GM12878 (cell line): Measurements from ENCODE around the gene IGSF1. TPM values are rescaled to one million over a fixed set of nuclear protein-coding genes. Genes with fewer than 3 reads are reported as not detected.

Experiments
- ATAC-seq: fragments of 200-7000 bp; cut with Tn5 transposase; 3 replicates; pipeline ENCODE4 v1.9.1; 2020; ENCODE audit warnings: mild to moderate bottlenecking, moderate library complexity
- BruUV-seq: library from RNA; stranded (reverse); fragments of 400-500 nt; replicated peaks from 2 replicates; lab custom pipeline; 2021; lab: Mats Ljungman, UMichigan
- CTCF ChIA-PET: fragments of 300-600 bp; sonication (Branson Sonifier 250); formaldehyde crosslinking; extraction: SDS; loops from one replicate; lab custom pipeline; 2021; ENCODE audit warnings: inconsistent platforms; lab: Yijun Ruan, JAX
- POLR2A ChIA-PET: fragments of 350-600 bp; formaldehyde crosslinking; extraction: SDS; loops from one replicate; lab custom pipeline; 2021; ENCODE audit warnings: inconsistent platforms; lab: Charles Lee
- RAD21 ChIA-PET: fragments of 300-600 bp; sonication (Branson Sonifier 250); formaldehyde crosslinking; loops from one replicate; lab custom pipeline; 2023; ENCODE audit warnings: antibody characterized with exemption; ENCODE audit not compliant: unreplicated experiment; lab: Charles Lee
- SMC1A ChIA-PET: fragments of 300-600 bp; sonication (Branson Sonifier 250); formaldehyde crosslinking; loops from one replicate; lab custom pipeline; 2023; ENCODE audit not compliant: unreplicated experiment, uncharacterized antibody; lab: Charles Lee
- DNase-seq: peaks from one replicate; pipeline ENCODE4 v3.0.0-alpha.2; 2011; ENCODE audit warnings: low read depth, low spot score
- FAIRE-seq: peaks from 3 replicates; lab custom pipeline; 2011; peaks lifted over from hg19 to GRCh38; lab: Jason Lieb, UNC
- H2AFZ ChIP-seq: 2 replicates; pipeline ENCODE4 v1.6.0; 2011; ENCODE audit warnings: low read depth, low read length, control low read depth; ENCODE audit not compliant: control insufficient read depth
- H3K27ac ChIP-seq: 2 replicates; pipeline ENCODE4 v1.5.1; 2011; ENCODE audit warnings: control low read depth; ENCODE audit not compliant: control insufficient read depth, insufficient read depth
- H3K27me3 ChIP-seq, 2 experiments: replicated peaks in 1 of 2; 2 replicates each; pipeline versions ENCODE4 v1.6.0 to v1.6.1; 2011; ENCODE audit warnings: low read length in 1 of 2; ENCODE audit not compliant: control insufficient read depth in 2 of 2, insufficient read depth in 2 of 2
- H3K36me3 ChIP-seq, 2 experiments: 2 replicates each; pipeline ENCODE4 v1.5.1; 2011; ENCODE audit warnings: low read length in 1 of 2; ENCODE audit not compliant: control insufficient read depth in 2 of 2, insufficient read depth in 2 of 2
- H3K4me1 ChIP-seq: 2 replicates; pipeline ENCODE4 v1.6.1; 2011; ENCODE audit warnings: mild to moderate bottlenecking, low read length, moderate library complexity, mixed read lengths; ENCODE audit not compliant: control insufficient read depth, insufficient read depth
- H3K4me2 ChIP-seq: 2 replicates; pipeline ENCODE4 v1.6.0; 2011; ENCODE audit warnings: control low read depth; ENCODE audit not compliant: control insufficient read depth, insufficient read depth
- H3K4me3 ChIP-seq: fragments of 200-600 bp; sonication (generic); 2 replicates; pipeline ENCODE4 v1.5.1; 2016
- H3K79me2 ChIP-seq: 2 replicates; pipeline ENCODE4 v1.6.0; 2011; ENCODE audit warnings: low read length; ENCODE audit not compliant: control insufficient read depth, insufficient read depth
- H3K9ac ChIP-seq: 2 replicates; pipeline ENCODE4 v1.8.0; 2011; ENCODE audit warnings: low read length, control low read depth, mixed read lengths; ENCODE audit not compliant: control insufficient read depth, insufficient read depth
- H3K9me3 ChIP-seq: replicated peaks from 3 replicates; pipeline ENCODE4 v1.5.1; 2011; ENCODE audit warnings: mild to moderate bottlenecking, low read length; ENCODE audit not compliant: control insufficient read depth, insufficient read depth
- H4K20me1 ChIP-seq: 2 replicates; pipeline ENCODE4 v1.6.0; 2011; ENCODE audit not compliant: control insufficient read depth, insufficient read depth
- BMI1 ChIP-seq: fragments of 450-650 bp; IDR thresholded peaks from 2 replicates; pipeline ENCODE4 v1.6.1; 2016; ENCODE audit warnings: mild to moderate bottlenecking, moderate library complexity, borderline replicate concordance
- HDAC2 ChIP-seq: fragments of 200-600 bp; sonication (generic); IDR thresholded peaks from 2 replicates; pipeline ENCODE4 v1.6.1; 2017
- IKZF2 ChIP-seq, 2 experiments: fragments of 450-650 bp; IDR thresholded peaks; 2 replicates each; pipeline ENCODE4 v1.6.1; 2017; ENCODE audit warnings: mild to moderate bottlenecking in 2 of 2, moderate library complexity in 2 of 2
- NBN ChIP-seq: fragments of 450-650 bp; IDR thresholded peaks from 2 replicates; pipeline ENCODE4 v1.6.1; 2016
- NFXL1 ChIP-seq: fragments of 450-650 bp; IDR thresholded peaks from 2 replicates; pipeline ENCODE4 v1.6.1; 2017; ENCODE audit warnings: antibody characterized with exemption, mild to moderate bottlenecking, borderline replicate concordance
- SIN3A ChIP-seq: IDR thresholded peaks from 2 replicates; pipeline ENCODE4 v1.6.1; 2012; ENCODE audit warnings: low read depth, low read length, improper control_type of control experiment
- TCF12 ChIP-seq: IDR thresholded peaks from 2 replicates; pipeline ENCODE4 v1.6.1; 2011; ENCODE audit warnings: low read depth, mild to moderate bottlenecking, low read length
- USF2 ChIP-seq: IDR thresholded peaks from 2 replicates; pipeline ENCODE4 v1.6.1; 2011; ENCODE audit warnings: low read depth, low read length, improper control_type of control experiment, borderline replicate concordance
- WRNIP1 ChIP-seq: IDR thresholded peaks from 2 replicates; pipeline ENCODE4 v1.6.1; 2011; ENCODE audit warnings: low read depth, low read length, improper control_type of control experiment, borderline replicate concordance
- ZBED1 ChIP-seq: IDR thresholded peaks from 2 replicates; pipeline ENCODE4 v1.6.1; 2016; ENCODE audit warnings: borderline replicate concordance
- ZNF217 ChIP-seq: fragments of 450-650 bp; IDR thresholded peaks from 2 replicates; pipeline ENCODE4 v1.6.1; 2017; ENCODE audit warnings: antibody characterized with exemption, mild to moderate bottlenecking
- ZNF592 ChIP-seq: fragments of 450-650 bp; IDR thresholded peaks from 2 replicates; pipeline ENCODE4 v1.6.1; 2017; ENCODE audit warnings: mild to moderate bottlenecking, moderate library complexity
- ZNF687 ChIP-seq: fragments of 450-650 bp; IDR thresholded peaks from 2 replicates; pipeline ENCODE4 v1.6.1; 2017; ENCODE audit warnings: mild to moderate bottlenecking, moderate library complexity
- WGBS: methylation state at CpG from one replicate; pipeline ENCODE4 v1.1.6; 2016; ENCODE audit warnings: low lambda C conversion rate; ENCODE audit not compliant: insufficient replicate concordance, insufficient coverage; ENCODE audit errors: missing lambda C conversion rate; 5-methylcytosine and 5-hydroxymethylcytosine counted together
- in situ Hi-C: fragments of 300-500 bp; cut with MboI; formaldehyde crosslinking; loops from 9 replicates; pipeline ENCODE4 v1.14.3; 2018; ENCODE audit warnings: mixed read lengths
- intact Hi-C: fragments of 100-400 bp; cut with micrococcal nuclease; formaldehyde crosslinking; loops from one replicate; pipeline ENCODE4 v1.14.2; 2022; ENCODE audit not compliant: unreplicated experiment
- polyA plus RNA-seq, 11 experiments: library from polyadenylated mRNA; depleted of rRNA in 4 of 11; unstranded in 6 of 11; stranded (reverse) in 5 of 11; fragments of >200 nt; fragmentation: Nextera tagmentation in 4 of 11; fragmentation: Illumina TruSeq in 1 of 11; extraction: Ambion mirVana in 4 of 11; extraction: Trizol in 1 of 11; gene quantifications; 1 replicate in 1 of 11; 2 replicates in 10 of 11; pipeline versions ENCODE4 v1.2.1 to v1.2.3, GENCODE V29; 2011 to 2016; ENCODE audit warnings: inconsistent platforms in 2 of 11, missing spikeins in 2 of 11, low read depth in 1 of 11
- total RNA-seq, 4 experiments: library from RNA; depleted of rRNA in 3 of 4; stranded (reverse); fragments of >200 nt in 3 of 4; fragmentation: Illumina TruSeq in 1 of 4; extraction: Trizol in 1 of 4; gene quantifications; 2 replicates each; pipeline versions ENCODE4 v1.2.1 to v1.2.3, GENCODE V29; 2013 to 2021
- TF ChIP-seq, protein P1 (sequence below): fragments of 150-350 bp; IDR thresholded peaks from 2 replicates; pipeline ENCODE4 v1.6.1; 2014; ENCODE audit warnings: mild to moderate bottlenecking, low read depth, low read length

IGSF1 gene
- total and polyA plus RNA-seq, 10 of the 15 experiments (the other 5 are each of a cell fraction or from before 2014, with no cell fraction given) = 0.04 to 0.08 TPM; not detected in 8

DNA sequence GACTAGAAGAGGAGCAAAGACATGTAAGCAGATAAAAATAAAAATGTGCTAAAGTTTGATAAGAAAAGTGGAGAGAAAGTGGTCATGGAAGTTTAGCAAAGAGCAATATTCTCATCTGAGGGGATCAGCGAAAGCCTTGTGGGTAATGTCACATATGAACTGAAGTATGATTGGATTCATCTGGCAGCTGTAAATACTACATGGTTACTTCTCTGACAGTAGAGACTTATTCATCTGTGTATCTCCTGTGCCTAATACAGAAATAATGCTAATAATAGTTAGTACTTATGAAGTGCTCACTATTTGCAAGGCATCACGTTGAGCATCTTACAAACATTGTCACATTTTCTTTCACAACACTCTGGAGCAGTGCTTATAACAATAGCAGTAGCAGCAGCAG, 8.9 kb upstream of the IGSF1 start:
- H3K9ac ChIP-seq = no peak overlapping the region
- in situ Hi-C loops (no loop called here), intact Hi-C loops (no loop called here)
- H3K79me2 ChIP-seq = no peaks in the 10 kb centered on the region
- ATAC-seq (no peak), DNase-seq (no peak), FAIRE-seq (no peak)
- no peaks in the 10 kb centered on the region for H4K20me1 ChIP-seq
- RAD21 ChIA-PET = no interaction called here
- H3K27ac ChIP-seq = no peak overlapping the region
- BruUV-seq = no TSS peak
- H2AFZ ChIP-seq = no peak overlapping the region
- SMC1A ChIA-PET = no interaction called here
- CTCF ChIA-PET = no interaction called here
- WGBS = 6% methylated on average over 2 of the region's 2 CpGs
- H3K4me2 ChIP-seq = no peak overlapping the region
- POLR2A ChIA-PET = no interaction called here
- no peaks in the 10 kb centered on the region for H3K36me3 ChIP-seq
- TF ChIP-seq NBN (no peak), NFXL1 (no peak), ZNF687 (no peak), IKZF2 (IDR thresholded peaks at IDR 0.05) (no peak), ZNF592 (no peak), ZBED1 (no peak), WRNIP1 (no peak), ZNF217 (no peak), HDAC2 (no peak), SIN3A (no peak), BMI1 (no peak), USF2 (no peak), TCF12 (no peak)
- TF ChIP-seq, protein P1, sequence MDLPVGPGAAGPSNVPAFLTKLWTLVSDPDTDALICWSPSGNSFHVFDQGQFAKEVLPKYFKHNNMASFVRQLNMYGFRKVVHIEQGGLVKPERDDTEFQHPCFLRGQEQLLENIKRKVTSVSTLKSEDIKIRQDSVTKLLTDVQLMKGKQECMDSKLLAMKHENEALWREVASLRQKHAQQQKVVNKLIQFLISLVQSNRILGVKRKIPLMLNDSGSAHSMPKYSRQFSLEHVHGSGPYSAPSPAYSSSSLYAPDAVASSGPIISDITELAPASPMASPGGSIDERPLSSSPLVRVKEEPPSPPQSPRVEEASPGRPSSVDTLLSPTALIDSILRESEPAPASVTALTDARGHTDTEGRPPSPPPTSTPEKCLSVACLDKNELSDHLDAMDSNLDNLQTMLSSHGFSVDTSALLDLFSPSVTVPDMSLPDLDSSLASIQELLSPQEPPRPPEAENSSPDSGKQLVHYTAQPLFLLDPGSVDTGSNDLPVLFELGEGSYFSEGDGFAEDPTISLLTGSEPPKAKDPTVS = no peak
- H3K4me3 ChIP-seq = no peak overlapping the region
- no peaks in the 10 kb centered on the region for H3K4me1 ChIP-seq
- H3K27me3 ChIP-seq = no peaks in the 10 kb centered on the region
- no peaks in the 10 kb centered on the region for H3K9me3 ChIP-seq
